ENCODE measurements around the gene CCNG2.

DNA sequence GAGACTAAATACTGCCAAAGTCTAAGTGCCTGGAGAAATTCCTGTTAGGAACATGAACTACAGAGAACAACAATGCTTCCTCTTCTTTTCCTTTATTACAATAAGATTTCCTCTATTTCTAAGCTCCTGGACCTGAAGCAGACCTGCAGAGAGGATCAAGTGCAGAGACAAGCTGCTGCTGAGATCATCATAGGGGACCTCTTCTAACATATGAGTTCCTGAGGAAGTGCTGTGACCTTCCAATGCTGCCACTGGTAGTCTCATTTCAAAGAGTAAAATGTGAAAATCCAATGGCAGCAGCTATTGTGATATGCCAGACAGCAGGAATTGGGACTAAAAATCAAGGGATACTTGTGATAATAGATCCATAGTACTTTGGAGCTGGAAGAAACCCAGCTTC, 28.0 kb downstream of the CCNG2 start:
- no peak for TF ChIP-seq EZH2phosphoT487 (IDR thresholded peaks at IDR 0.05; ENCODE audit: low read length)
- TF ChIP-seq, protein P1, sequence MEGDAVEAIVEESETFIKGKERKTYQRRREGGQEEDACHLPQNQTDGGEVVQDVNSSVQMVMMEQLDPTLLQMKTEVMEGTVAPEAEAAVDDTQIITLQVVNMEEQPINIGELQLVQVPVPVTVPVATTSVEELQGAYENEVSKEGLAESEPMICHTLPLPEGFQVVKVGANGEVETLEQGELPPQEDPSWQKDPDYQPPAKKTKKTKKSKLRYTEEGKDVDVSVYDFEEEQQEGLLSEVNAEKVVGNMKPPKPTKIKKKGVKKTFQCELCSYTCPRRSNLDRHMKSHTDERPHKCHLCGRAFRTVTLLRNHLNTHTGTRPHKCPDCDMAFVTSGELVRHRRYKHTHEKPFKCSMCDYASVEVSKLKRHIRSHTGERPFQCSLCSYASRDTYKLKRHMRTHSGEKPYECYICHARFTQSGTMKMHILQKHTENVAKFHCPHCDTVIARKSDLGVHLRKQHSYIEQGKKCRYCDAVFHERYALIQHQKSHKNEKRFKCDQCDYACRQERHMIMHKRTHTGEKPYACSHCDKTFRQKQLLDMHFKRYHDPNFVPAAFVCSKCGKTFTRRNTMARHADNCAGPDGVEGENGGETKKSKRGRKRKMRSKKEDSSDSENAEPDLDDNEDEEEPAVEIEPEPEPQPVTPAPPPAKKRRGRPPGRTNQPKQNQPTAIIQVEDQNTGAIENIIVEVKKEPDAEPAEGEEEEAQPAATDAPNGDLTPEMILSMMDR (IDR thresholded peaks at IDR 0.05; ENCODE audit: low read length) = no peak
- TF ChIP-seq EZH2 (optimal IDR thresholded peaks at IDR 0.05; ENCODE audit: low read depth, low read length) = no peak
